Raji (cell line): ENCODE results near the gene OSGEP.

Experiments
- POLR2A ChIP-seq: IDR thresholded peaks from 2 replicates; pipeline ENCODE4 v1.6.1; 2011; ENCODE audit warnings: low read depth, low read length, control low read depth; ENCODE audit not compliant: insufficient read depth

The OSGEP gene

DNA sequence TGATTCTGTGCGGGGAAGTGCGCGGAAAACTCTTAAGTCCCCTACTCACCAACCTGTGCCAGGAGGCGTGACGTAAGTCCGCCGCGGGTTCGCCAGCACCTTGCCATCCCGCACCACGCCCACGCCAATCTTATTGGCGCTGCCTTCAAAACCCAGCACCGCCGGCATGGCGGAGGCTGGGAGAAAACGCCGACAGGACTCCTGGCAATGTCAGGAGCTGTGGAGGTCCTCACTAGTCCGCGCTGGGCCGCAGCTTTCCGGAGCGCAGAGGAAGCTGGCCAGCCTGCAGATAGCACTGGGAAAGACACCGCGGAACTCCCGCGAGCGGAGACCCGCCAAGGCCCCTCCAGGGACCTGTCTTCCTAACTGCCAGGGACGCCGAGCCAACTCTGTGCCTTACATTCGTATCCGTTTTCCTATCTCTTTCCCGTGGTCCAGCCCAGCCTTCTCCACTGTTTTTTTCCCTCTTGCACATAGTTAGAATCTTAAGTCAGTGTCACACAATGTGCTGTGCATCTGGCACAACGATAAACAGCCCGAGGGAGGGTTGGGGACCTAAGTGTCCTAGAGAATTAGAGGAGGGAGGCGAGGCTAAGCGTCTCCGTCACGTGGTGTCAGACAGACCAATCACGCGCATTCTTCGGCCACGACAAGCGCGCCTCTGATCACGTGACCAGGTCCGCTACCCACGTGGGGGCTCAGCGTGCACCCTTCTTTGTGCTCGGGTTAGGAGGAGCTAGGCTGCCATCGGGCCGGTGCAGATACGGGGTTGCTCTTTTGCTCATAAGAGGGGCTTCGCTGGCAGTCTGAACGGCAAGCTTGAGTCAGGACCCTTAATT lies at the start of gene OSGEP, which contains the start of gene APEX1:
TSS of gene OSGEP (minus strand) at position 297 of the 839 bp plus-strand sequence. CDS start at position 168, 129 bp downstream.
TSS of gene APEX1 (plus strand) at position 711 of the 839 bp plus-strand sequence. CDS start 420 bp downstream, outside the sequence.
- peak; percentile 85 for TF ChIP-seq POLR2A

DNA sequence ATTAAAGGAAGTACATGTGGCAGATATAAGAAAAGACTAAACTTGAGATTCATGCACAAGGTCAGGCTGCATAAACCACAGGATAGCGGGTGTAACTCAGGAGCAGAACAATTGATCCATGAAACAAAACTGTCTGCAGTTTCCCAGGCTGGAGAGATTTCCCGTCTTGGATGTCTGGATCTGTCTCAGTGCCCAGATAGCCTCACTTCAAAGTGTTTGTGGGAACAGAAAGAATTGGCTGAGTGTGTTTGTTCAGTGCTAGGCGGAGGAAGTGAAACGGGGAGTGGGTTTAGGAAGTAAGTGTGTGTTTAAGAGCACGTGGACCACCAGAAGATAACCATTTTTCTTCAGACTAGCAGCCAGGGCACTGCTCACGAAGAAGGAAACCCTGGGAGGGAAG lies 49.3 kb upstream of the OSGEP start:
- no peak for TF ChIP-seq POLR2A

DNA sequence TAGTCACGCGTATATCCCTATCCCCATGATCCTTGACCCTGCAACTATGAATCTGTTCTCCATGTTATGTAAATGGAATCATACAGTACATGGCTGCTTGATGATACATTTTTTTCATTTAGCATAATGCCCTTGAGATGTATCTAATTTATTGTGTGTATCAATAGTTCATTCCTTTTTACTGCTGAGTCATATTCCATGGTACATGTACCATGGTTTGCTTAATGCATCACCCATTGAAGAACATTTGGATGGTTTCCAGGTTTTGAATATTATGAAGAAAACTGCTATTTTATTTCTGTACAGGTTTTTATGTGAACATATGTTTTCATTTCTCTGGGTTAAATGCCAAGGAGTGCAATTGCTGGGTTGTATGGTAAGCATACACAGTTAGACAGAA lies 46.7 kb upstream of the OSGEP start:
- no peak for TF ChIP-seq POLR2A

DNA sequence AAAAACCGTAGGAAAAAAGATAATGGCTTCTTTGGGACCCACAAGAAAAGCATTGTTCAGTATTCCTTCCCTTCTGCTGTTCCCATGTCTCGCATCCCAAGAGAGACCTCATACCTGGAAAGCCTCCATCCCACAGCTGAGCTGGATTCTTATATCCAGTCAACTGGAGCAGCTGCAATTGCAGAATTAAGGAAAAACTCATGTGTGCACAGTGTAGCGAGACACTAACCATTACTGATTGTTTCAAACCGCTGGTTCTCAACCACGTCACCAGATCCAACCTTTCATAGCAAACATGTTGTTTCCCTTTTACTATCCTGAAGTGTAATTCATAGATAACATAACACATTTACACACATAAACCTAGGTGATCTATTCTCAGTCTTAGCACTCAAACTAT lies 45.3 kb upstream of the OSGEP start:
- TF ChIP-seq POLR2A = no peak

DNA sequence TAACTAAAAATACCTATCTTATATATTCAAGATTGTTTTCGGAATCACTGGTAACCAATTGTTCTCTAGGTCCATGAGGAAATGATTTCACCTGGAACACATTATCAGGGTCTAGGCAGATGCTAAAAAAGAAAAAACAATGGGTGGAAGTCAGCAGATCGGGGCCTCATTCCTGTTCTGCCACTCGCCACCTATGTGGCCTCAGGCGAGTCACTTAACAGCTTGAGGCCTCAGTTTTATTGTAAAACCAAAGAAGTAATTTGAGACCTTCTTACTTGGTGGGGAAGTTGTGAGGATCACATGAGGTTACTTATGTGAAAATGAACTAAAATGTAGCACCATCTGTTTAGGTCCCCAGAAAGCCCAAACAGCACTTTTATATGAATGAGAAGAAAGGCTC lies 44.5 kb upstream of the OSGEP start:
- no peak for TF ChIP-seq POLR2A

DNA sequence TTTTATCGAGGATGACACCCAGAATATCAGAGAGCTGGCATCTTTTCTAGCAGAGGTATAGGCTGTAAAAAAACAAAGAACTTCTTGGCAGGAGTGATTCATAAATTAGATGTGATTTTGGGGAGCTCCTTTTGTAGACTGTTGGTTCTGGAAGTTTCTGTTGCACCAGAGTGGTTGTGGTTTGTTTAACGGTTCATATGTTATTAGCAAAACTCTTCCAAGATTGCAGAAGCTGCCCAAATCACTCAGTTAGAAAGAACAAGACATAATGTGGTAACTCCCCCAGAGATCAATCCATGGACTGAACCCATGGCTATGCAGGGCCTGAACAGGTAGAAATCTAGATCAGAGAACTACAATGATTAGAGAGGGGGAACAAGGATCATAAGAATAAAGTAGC lies 44.0 kb upstream of the OSGEP start:
- TF ChIP-seq POLR2A = no peak

DNA sequence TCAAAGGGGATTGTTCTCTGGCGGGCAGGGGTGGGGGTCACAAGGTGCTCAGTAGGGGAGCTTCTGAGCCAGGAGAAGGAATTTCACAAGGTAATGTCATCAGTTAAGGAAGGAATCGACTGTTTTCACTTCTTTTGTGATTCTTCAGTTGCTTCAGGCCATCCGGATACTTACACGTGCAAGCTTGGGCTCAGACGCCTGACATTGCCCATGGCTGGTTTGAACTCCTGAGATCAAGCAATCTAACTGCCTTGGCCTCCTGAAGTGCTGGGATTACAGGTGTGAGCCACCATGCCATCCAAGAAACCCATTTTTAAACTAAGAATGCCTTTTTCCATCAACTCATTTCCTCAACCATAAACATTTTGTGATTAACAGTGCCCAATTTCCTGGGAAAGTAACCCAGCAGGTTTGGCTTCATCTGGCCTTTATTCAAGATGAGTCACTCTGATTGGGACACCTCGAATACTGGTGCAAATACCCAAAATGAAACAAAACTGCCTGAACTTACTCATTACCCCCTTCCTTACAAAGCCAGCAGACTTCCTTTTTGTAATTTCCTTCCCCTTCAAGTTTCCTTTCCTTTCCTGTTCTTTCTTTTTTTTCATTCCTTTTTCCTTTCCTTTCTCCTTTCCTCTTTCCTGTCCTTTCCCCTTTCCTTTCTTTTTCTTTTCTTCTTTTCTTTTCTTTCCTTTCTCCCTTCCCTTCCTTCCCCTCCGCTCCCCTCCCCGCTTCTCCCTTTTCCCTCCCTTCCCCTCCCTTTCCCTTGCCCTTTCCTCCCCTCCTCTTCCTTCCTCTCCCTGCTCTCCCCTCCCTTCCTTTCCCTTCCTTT lies 40.5 kb upstream of the OSGEP start:
- TF ChIP-seq POLR2A = no peak

DNA sequence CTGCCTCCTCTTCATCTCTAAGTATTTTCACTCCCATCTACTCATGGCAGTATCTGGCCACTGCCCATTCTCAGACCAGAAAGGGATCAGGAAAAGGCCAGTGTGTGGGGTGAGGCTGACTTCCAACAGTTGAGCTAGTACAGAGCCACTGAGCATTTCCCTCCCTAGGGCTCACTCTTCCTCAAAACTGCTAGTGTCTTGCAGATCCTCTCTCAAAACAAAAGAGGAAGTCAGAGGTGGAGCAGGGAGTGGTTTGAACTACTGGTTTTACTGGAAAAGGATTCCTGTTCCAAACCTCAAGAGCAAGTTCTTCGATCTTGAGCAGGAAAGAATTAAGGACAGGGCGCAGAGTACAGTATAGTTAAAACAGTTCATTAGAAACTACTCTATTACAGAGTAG lies 39.0 kb upstream of the OSGEP start:
- no peak for TF ChIP-seq POLR2A

DNA sequence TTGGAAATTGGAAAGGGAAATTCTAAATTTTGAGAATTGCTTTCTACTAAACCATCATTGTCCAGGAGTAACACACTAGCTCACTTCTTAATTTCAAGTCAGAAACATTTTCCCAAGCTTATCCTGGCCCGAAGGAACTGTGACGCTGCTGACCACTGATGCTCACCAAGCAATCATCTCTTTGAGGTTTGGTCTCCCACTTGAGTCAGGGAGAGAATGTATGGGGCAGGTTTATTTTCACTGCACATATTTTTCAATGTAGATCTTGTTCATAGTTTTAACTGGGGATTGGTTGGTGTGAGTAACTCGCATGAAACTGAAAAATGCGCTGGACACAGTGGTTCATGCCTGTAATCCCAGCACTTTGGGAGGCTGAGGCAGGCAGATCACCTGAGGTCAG lies 37.9 kb upstream of the OSGEP start:
- no peak for TF ChIP-seq POLR2A

DNA sequence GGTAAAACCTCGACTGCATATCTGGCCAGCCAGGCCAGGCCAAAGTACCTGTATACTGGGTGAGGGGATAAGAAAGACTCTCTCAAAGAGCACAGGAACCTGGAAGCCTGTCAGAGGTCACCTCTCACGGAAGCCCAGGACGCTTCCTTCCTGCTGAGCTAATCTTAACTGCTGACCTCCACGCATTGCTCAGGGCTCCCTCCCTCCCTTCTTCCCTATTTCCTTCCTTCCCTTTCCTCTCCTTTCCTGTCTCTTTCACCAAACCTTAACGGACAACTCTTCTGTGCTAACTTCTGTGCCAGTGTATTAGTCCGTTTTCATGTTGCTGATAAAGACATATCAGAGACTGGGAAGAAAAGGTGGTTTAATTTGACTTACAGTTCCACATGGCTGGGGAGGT lies 36.0 kb upstream of the OSGEP start:
- TF ChIP-seq POLR2A = no peak

DNA sequence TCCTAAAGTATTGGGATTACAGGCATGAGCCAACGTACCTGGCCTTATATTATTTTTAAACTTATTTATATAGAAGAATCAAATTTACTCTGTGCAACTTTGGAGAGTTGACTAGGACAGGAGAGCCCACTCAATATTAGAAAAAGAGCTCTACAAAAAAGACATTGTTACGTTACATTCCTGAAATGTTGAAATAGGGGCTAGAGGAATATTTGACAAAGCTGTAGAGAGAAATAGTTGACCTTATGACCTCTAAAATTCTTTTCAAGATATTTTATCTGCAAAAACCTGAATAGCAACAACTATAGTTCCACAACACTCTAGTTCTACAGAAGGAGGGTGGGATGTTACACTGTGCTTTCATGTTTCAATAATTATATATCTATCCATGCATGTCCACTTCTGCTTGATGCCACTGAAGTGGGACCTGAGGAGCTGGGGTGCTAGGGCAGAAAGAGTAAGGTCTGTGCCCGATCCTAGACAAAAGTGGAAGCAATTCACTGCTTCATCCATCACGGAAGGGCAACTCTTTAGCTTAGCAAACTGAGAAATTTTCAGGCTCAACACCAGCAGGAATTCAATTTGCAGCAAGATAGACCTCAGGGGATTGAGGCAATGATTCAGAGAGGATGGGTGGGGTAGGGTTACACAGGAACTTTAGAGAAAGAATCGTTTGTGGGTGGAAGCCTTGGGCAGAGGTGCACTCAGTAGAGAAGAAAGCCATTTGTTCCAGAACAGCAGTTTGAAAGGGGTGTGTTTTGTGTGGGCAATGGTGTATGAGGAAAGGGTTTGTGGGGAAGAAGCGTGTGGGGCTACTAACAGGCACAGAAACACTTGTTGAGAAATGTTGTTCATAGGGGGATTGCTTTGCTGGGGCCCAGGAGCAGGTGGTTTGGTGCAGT lies 34.7 kb upstream of the OSGEP start:
- no peak for TF ChIP-seq POLR2A

DNA sequence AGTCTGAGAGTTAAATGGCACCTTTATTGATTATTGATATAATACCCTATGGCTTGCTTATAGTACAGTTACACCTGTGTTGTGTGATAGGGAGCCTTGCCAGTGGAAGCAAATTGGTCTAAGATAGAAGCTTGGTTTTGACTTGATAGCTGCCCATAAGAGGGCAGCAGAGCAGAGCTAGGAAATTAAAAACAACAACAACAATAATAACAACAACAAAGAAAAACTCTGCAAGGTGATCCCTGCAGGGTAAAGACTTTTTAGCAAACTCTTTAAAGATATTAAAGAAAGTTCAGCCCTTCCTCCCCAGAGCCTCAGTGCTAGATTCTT lies 32.7 kb upstream of the OSGEP start:
- TF ChIP-seq POLR2A = no peak

DNA sequence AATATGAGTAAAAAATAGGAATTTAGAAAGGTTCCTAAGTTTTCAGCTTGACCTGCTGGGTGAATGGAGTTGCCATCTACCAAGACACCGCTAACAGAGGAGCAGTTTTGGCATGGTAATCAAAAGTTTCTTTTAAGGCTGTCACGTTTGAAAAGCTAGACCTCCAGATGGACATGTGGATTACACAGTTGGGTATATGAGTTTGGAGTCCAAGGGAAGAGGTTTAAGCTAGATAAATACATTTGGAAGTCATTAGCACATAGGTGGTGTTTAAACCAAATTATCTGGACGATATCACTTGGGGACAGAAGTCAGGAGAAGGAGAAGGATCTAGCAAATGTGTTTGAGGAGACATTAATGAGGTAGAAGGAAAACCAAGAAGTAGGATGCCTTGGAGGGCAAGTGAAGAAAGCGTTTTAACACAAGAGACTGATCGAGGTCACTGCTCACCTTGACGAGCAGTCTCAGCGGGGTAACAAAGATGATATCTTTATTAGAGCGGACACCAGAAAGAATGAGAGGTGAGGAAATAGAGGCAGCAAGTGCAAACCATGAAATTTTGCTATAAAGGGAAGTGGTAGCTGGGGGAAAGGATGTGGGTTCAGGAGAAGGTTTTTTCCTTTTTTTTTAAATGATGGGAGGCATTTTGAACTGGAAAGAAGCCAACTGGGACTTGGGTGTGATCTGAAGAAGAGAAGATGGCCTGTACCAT lies 32.2 kb upstream of the OSGEP start:
- TF ChIP-seq POLR2A = no peak

DNA sequence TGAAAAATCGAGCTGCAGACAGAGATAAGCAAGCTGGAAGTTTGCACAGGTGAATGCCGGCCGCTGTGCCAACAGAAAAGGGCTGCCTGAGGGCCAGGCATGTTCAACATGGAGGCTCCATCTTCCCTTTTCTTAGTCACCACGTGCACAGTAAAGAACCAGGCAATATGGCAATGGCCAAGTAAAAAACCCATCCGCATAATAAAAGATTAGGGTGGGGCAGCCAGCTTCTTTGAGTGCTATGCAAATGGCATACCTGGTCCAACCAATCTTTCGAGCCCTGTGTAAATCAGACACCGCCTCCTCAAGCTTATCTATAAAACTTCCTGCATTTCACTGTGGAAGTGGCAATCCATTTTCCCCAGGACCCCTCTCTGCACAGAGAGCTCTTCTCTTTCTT lies 31.3 kb upstream of the OSGEP start:
- no peak for TF ChIP-seq POLR2A
